ENCODE measurements around the gene IL26.
"Not testable (repeated sequence)": the region's sequence is repeated elsewhere in the genome, so short reads cannot be mapped to it uniquely, and the experiment has no call there.

Gene IL26

GRCh38 chr12:68180792-68181744 lies 44.5 kb downstream of the IL26 start:
- Mint-ChIP-seq H3K4me1 (peaks cover 57% of the 10 kb centered on the region), H3K27ac (peak overlapping the region; percentile 79)

GRCh38 chr12:68178774-68179439 lies 46.7 kb downstream of the IL26 start:
- Mint-ChIP-seq H3K27ac (peak overlapping the region; percentile 90), H3K27me3 (no peaks in the 10 kb centered on the region), H3K4me1 (peaks cover 78% of the 10 kb centered on the region), H3K4me3 (no peak overlapping the region), H3K9me3 (peaks cover 17% of the 10 kb centered on the region), H3K36me3 (no peaks in the 10 kb centered on the region)

More at GRCh38 chr12:68180792-68181744, 44.5 kb downstream of the IL26 start:
- no peaks in the 10 kb centered on the region for H3K27me3 Mint-ChIP-seq
- peaks cover 10% of the 10 kb centered on the region for H3K9me3 Mint-ChIP-seq
- H3K36me3 Mint-ChIP-seq, result no peaks in the 10 kb centered on the region
- H3K4me3 Mint-ChIP-seq, result peak overlapping the region; percentile 35

- Mint-ChIP-seq H3K9me3 (peaks cover 17% of the 10 kb centered on the region), H3K36me3 (no peaks in the 10 kb centered on the region), H3K27me3 (no peaks in the 10 kb centered on the region), H3K4me3 (no peak overlapping the region), H3K4me1 (peaks cover 84% of the 10 kb centered on the region), H3K27ac (peak overlapping the region; percentile 46)
Measured at GRCh38 chr12:68178184-68178583, 47.4 kb downstream of the IL26 start.

- peak overlapping the region; percentile 76 for H3K27ac Mint-ChIP-seq
- no peaks in the 10 kb centered on the region for H3K36me3 Mint-ChIP-seq
- no peaks in the 10 kb centered on the region for H3K27me3 Mint-ChIP-seq
- H3K9me3 Mint-ChIP-seq, result peaks cover 17% of the 10 kb centered on the region
- peaks cover 84% of the 10 kb centered on the region for H3K4me1 Mint-ChIP-seq
- H3K4me3 Mint-ChIP-seq, result no peak overlapping the region
Measured at GRCh38 chr12:68177562-68177961, 48.0 kb downstream of the IL26 start.

GRCh38 chr12:68176257-68176656 lies 49.4 kb downstream of the IL26 start:
- peaks cover 77% of the 10 kb centered on the region for H3K4me1 Mint-ChIP-seq
- no peaks in the 10 kb centered on the region for H3K27me3 Mint-ChIP-seq
- H3K36me3 Mint-ChIP-seq, result no peaks in the 10 kb centered on the region
- peaks cover 17% of the 10 kb centered on the region for H3K9me3 Mint-ChIP-seq
- H3K27ac Mint-ChIP-seq, result peak overlapping the region; percentile 82
- H3K4me3 Mint-ChIP-seq, result peak overlapping the region; percentile 72

- peaks cover 70% of the 10 kb centered on the region for H3K4me1 Mint-ChIP-seq
- H3K27ac Mint-ChIP-seq, result peak overlapping the region; percentile 82
- H3K4me3 Mint-ChIP-seq, result peak overlapping the region; percentile 72
- H3K27me3 Mint-ChIP-seq, result no peaks in the 10 kb centered on the region
- H3K36me3 Mint-ChIP-seq, result no peaks in the 10 kb centered on the region
- peaks cover 13% of the 10 kb centered on the region for H3K9me3 Mint-ChIP-seq
Measured at GRCh38 chr12:68175557-68176061, 50.0 kb downstream of the IL26 start.

GRCh38 chr12:68174761-68175160 lies 50.8 kb downstream of the IL26 start:
- peaks cover 64% of the 10 kb centered on the region for H3K4me1 Mint-ChIP-seq
- H3K9me3 Mint-ChIP-seq, result peaks cover 13% of the 10 kb centered on the region
- H3K27ac Mint-ChIP-seq, result peak overlapping the region; percentile 60
- not testable (repeated sequence) for H3K27me3 Mint-ChIP-seq, H3K36me3 Mint-ChIP-seq
- peak overlapping the region; percentile 45 for H3K4me3 Mint-ChIP-seq

GRCh38 chr12:68173792-68174191 lies 51.8 kb downstream of the IL26 start:
- H3K4me3 Mint-ChIP-seq, result no peak overlapping the region
- H3K9me3 Mint-ChIP-seq, result peaks cover 10% of the 10 kb centered on the region
- H3K27ac Mint-ChIP-seq, result peak overlapping the region; percentile 68
- no peaks in the 10 kb centered on the region for H3K27me3 Mint-ChIP-seq
- H3K36me3 Mint-ChIP-seq, result no peaks in the 10 kb centered on the region
- H3K4me1 Mint-ChIP-seq, result peaks cover 55% of the 10 kb centered on the region

GRCh38 chr12:68170726-68171125 lies 54.9 kb downstream of the IL26 start:
- H3K27me3 Mint-ChIP-seq, result no peaks in the 10 kb centered on the region
- no peak overlapping the region for H3K27ac Mint-ChIP-seq
- H3K9me3 Mint-ChIP-seq, result peaks cover 7% of the 10 kb centered on the region
- no peaks in the 10 kb centered on the region for H3K36me3 Mint-ChIP-seq
- peaks cover 24% of the 10 kb centered on the region for H3K4me1 Mint-ChIP-seq
- H3K4me3 Mint-ChIP-seq, result no peak overlapping the region

- no peak overlapping the region for H3K27ac Mint-ChIP-seq
- H3K4me1 Mint-ChIP-seq, result peaks cover 10% of the 10 kb centered on the region
- no peaks in the 10 kb centered on the region for H3K27me3 Mint-ChIP-seq
- H3K4me3 Mint-ChIP-seq, result no peak overlapping the region
- no peaks in the 10 kb centered on the region for H3K36me3 Mint-ChIP-seq
- H3K9me3 Mint-ChIP-seq, result peaks cover under 1% of the 10 kb centered on the region
Measured at GRCh38 chr12:68169213-68169889, 56.3 kb downstream of the IL26 start.

- peaks cover 6% of the 10 kb centered on the region for H3K4me1 Mint-ChIP-seq
- H3K4me3 Mint-ChIP-seq, result no peak overlapping the region
- no peaks in the 10 kb centered on the region for H3K9me3 Mint-ChIP-seq
- H3K36me3 Mint-ChIP-seq, result no peaks in the 10 kb centered on the region
- peak overlapping the region; percentile 53 for H3K27ac Mint-ChIP-seq
- no peaks in the 10 kb centered on the region for H3K27me3 Mint-ChIP-seq
Measured at GRCh38 chr12:68166317-68166831, 59.2 kb downstream of the IL26 start.

GRCh38 chr12:68163560-68164081 lies 62.0 kb downstream of the IL26 start:
- Mint-ChIP-seq H3K36me3 (no peaks in the 10 kb centered on the region), H3K27ac (no peak overlapping the region), H3K4me3 (no peak overlapping the region), H3K27me3 (no peaks in the 10 kb centered on the region), H3K4me1 (peaks cover 11% of the 10 kb centered on the region), H3K9me3 (no peaks in the 10 kb centered on the region)

GRCh38 chr12:68162374-68162773 lies 63.2 kb downstream of the IL26 start:
- Mint-ChIP-seq H3K36me3 (no peaks in the 10 kb centered on the region), H3K27me3 (no peaks in the 10 kb centered on the region), H3K27ac (no peak overlapping the region), H3K4me1 (peaks cover 21% of the 10 kb centered on the region), H3K4me3 (no peak overlapping the region), H3K9me3 (no peaks in the 10 kb centered on the region)

- Mint-ChIP-seq H3K27me3 (no peaks in the 10 kb centered on the region), H3K4me3 (peak within 1 kb of the TSS; percentile 40), H3K9me3 (no peaks in the 10 kb centered on the region), H3K36me3 (no peaks in the 10 kb centered on the region), H3K27ac (peak within 1 kb of the TSS; percentile 76), H3K4me1 (peaks cover 32% of the 10 kb centered on the region)
Measured at GRCh38 chr12:68159681-68160304, 65.8 kb downstream of the IL26 start, which contains the start of gene IFNG. Gene IFNG, minus strand, starts transcription at chr12:68159740. Its CDS starts 125 bp downstream, at chr12:68159615.
